ENCODE data around the gene CAMTA2. TPM values are rescaled to one million over a fixed set of nuclear protein-coding genes. Genes with fewer than 3 reads are reported as not detected.

Gene CAMTA2
- total RNA-seq, 1 donor from 2014 or later = 17.8 TPM

DNA sequence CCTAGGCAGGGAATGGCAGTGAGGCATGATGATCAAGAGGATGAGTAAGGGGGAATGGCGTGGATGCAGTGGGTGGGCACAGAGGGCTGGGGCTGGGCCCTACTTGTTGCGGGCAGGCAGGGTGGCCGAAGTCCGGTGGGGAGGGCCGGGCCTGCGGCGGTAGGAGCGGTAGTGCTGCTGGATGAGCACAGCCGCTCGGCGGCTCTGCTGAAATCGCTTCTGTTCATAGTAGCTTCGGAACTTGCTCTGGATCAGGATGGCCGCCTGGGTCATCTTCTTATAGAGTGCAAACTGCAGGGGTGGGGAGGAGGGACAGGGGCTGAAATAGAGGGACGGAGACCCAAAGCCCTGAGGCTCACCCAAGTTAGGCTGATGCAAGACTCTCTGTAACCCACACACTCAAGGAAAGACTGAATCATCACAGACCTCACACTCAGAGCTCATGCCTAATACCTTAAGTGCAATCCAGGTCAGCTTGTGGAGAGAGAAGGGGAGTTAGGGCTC lies 18.4 kb downstream of the CAMTA2 start:
- DNase-seq = no peak

DNA sequence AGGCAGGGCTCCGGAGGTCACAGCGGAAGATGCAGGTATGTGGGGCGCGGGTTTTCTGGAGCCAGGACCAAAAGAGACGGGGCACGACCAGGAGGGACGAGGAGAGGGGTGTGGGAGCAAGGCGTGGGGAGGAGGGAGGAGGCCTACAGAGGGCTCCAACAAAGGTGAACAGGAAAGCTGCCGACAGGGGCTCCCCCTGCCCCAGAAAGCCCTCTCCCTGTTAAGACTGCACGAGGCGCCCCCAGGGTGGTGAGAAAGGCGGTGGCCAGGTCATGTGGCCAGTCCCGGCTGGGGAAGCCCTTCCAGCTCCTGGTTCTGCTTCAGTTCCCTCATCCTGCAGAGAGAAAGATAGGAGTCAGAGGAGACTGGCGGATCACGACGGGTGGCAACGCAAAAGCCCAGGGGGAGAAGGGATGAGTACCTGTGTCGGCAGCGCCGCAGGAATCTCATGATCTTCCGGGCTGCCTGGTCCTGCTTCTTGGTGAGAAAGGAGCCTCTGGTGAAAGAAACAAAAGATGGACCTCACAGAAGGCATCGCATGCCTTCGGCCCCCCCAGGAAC lies 18.9 kb downstream of the CAMTA2 start:
- no peak for DNase-seq

- peak; percentile 99 for DNase-seq
Observed at GRCh38 chr17:4967539-4968485, 19.7 kb downstream of the CAMTA2 start, which contains the start of gene SPAG7. Gene SPAG7 (minus strand): TSS chr17:4967817. CDS start chr17:4967804, 13 bp downstream.

GRCh38 chr17:4966844-4967538 lies 20.5 kb downstream of the CAMTA2 start:
- peak; percentile 100 for DNase-seq

- no peak for DNase-seq
Observed at GRCh38 chr17:4965311-4965986, 22.0 kb downstream of the CAMTA2 start.

GRCh38 chr17:4960279-4960922 lies 27.1 kb downstream of the CAMTA2 start:
- no peak for DNase-seq

DNA sequence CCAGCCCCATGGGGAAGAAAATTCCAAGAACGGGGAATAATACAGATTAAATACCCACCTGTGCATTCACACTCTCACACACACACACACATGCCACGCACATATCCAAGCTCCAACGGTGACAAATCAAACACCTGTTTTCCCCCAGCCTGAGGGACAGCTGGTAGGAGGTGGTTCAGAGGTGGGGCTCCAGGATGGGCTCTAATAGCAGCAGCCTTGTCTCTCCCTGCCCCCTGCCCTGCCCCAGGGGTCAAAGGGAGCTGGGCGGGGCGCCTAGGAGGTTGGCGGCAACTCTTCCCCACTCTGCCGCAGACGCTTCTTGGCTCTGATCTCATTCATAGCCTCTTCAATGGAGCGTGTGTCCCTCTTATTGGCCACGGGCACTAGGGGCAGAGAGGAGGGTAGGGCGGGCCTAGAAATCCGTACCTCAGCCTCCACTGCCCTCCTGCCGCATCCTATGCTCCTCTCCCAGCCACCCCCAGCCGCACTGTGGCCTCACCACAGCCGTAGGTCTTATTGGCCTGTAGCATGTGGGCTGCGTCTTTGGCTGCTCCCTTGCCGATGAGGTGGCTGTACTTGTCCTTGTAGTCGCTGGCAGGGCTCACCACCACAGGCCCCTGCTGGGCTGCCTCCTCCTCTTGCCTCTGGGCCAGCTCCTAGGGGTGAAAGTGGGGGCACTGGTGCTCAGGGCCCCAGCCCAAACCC lies 28.1 kb downstream of the CAMTA2 start:
- DNase-seq = no peak

DNA sequence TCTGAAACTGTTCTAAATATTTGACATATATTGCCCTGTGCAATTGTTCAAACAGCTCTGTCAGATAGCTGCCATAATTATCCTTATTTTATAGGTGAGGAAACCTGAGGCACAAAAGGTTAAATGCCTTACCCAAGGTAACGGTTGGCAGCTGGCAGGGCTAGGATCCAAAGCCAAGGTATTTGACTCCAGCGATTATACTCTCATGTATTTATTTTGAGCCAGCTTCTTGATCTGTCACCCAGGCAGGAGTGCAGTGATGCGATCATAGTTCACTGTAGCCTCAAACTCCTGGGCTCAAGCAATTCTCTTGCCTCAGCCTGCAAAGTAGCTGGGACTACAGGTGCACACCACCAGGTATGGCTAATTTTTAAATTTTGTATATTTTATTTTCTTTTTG lies 29.4 kb downstream of the CAMTA2 start:
- DNase-seq = no peak

DNA sequence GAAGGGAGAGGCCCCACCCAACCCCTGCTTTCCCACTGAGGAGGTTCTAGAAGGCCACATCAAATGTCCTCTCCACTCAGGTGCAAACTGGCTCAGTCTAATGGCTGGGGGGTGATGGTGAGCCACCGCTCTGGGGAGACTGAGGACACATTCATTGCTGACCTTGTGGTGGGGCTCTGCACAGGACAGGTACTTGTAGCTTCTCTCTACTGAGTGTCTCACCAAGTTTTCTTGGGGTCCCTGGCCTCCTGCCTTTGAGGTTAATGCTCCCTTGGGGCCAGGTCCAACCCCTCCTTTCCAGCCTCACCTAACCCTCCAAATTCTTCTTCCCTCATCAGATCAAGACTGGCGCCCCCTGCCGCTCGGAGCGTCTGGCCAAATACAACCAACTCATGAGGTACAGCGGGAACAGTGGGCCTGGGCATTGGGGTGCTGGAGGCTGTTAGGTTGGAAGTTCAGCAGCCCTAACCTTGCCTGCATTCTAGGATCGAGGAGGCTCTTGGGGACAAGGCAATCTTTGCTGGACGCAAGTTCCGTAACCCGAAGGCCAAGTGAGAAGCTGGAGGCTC lies 30.9 kb downstream of the CAMTA2 start:
- DNase-seq = no peak

DNA sequence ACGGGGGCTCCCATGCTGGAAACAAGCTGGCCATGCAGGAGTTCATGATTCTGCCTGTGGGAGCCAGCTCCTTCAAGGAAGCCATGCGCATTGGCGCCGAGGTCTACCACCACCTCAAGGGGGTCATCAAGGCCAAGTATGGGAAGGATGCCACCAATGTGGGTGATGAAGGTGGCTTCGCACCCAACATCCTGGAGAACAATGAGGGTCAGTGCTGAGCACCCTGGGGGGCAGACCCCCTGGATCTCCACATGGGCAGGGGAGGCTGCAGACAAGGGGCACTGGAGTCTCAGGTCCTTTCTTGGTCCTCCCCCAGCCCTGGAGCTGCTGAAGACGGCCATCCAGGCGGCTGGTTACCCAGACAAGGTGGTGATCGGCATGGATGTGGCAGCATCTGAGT lies 32.4 kb downstream of the CAMTA2 start:
- no peak for DNase-seq

DNA sequence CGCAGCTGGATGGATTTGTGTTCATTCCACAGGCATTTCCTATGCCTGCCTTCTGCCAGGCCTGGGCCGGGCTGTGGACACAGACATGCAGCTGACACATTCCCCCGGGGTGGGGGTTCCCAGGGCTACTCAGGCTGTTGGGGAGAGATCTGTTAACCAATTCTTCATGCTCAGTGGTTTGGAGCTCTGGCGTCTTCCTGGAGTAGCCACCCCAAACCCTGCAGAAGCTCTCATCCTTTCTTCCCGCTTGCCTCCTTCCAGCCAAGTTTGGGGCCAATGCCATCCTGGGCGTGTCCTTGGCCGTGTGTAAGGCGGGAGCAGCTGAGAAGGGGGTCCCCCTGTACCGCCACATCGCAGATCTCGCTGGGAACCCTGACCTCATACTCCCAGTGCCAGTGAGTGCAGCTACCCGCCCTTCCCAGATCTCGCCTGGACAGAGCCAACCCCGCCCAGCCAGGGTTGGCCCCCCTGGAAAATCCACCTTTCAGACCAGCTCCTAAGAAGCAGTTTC lies 34.0 kb downstream of the CAMTA2 start:
- DNase-seq = no peak

DNA sequence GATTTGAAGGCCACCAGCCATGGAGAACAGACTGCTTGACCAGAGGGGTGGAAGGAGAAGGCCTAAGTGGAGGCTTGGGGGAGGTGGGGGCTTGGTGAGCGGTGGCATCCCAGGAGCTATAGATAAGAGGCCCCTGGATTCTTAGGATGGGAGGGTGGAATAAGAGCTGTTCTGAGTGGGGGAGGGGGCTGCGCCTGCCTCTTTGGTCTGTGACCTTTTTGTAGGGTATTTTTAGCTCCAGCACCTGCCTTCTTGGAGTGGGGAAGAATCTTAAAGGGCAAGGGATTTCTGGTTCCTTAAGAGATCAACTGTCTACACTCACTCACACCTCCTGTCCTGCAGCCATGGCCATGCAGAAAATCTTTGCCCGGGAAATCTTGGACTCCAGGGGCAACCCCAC lies 36.0 kb downstream of the CAMTA2 start:
- no peak for DNase-seq

DNA sequence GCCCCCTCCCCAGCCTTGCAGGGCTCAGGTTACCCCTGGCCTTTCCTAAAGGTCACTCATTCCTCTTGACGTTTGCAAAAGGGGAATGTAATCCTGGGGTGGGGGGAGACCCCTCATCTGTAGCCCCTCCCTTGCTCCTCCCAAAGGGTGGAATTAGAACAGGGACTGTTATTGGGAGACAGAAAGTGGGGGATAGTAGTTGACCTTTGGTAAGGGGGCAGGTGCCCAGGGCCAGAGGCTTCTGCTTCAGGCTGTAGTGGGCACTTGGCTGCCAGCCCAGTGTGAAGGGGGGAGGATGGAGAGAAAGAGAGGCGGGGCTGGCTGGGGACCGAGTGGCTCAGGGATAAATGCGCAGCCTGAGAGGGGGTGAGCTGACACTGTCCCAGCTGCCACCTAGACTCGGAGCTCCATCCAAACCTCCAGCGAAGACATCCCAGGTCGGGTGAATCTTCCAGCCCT lies 36.7 kb downstream of the CAMTA2 start, which contains the start of gene ENO3:
TSS of gene ENO3 (plus strand) at position 374 of the 459 bp plus-strand sequence. CDS start 711 bp downstream, outside the sequence.
- no peak for DNase-seq

GRCh38 chr17:4950075-4950745 lies 37.3 kb downstream of the CAMTA2 start:
- DNase-seq = no peak

GRCh38 chr17:4949321-4950074 lies 38.0 kb downstream of the CAMTA2 start:
- no peak for DNase-seq

DNA sequence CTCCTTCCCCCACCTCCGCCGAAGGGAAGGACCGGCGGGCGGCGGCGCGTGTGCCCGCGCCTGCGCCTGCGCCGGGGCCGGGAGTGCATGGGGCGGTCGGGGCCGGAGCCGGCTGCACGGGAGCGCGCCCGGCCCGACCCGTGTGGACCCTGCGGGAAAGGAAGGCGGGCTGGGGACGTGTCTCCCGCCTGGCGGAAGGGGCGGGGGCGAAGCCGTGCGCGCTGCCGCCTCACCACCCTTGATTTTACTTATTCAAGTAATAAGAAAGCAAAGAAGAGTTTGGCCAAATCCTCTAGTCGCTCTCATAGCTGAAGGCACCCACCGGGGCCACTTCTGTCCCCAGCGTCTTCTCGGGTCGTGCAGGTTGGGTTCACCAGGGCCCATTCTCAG lies 38.5 kb downstream of the CAMTA2 start:
- peak; percentile 92 for DNase-seq

DNA sequence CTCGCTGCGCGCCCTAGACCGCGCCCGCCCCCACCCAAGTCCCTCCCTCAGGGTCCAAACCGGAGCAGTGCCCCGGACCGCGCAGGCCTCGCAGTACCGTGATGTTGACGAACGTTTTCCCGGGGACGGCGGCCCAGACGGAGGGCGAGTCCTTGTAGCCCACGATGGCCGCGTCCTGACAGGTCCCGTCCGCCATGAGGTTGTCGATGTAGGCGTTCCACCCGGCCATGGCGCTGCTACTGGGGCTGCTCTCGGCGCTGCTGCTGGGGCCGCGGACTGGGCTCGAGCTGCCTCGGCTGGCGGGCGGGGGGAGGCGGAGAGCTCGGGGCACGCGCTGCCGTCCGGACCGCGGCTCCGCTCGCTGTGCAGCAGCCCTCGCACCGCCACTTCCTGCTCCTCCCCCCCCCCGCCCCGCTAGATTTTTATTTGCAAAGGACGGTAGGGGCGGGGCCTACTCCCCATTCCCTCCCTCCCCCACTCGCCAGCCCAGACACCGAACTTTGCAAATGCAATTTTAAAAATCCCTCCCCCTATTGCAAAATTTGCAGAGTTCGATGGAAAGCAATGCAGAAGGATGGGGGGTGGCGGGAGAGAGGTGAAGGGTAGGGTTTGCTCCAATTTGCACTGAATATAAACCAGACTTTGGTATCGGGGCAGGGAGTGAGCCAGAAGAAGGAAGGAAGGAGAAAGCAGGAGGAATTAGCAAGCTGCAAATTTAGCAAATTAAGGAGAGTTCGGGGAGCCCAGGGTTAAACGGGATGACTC lies 39.1 kb downstream of the CAMTA2 start, which contains the start of gene PFN1:
TSS of gene PFN1 (minus strand) at position 365 of the 765 bp plus-strand sequence. CDS start at position 229, 136 bp downstream.
- peak; percentile 95 for DNase-seq

All from skin of body (tissue), 2 donors.